Measurements from ENCODE around the gene FOSL1. TPM values are rescaled to one million over a fixed set of nuclear protein-coding genes. Genes with fewer than 3 reads are reported as not detected.

The FOSL1 gene
- total RNA-seq, 1 experiment from 2014 or later: 2.7 TPM

DNA sequence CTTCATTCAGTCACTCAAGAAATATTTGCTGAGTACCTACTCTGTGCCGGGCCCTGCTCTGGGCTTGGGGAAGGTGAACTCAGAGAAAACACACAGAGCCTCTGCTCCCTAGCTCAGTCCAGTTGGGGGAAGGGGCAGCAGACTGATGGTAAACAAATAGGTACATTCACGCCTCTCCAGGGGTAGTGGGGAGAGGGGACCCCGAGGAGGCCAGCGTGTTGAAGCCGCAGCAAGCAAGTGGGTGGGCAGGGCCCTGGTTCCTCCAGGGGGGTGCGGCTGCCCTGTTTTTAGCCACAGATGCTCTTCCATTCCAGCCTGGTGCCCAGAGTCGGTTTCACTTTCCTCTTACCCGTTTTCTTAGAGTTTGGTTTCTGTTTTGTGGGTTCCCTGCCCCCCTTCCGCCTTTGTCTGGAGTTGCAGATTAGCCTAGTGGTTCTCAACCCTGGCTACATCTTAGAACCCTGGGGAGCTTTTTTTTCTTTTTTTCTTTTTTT lies 27.8 kb upstream of the FOSL1 start:
- H3K27ac Mint-ChIP-seq (ENCODE audit: unreplicated experiment): no peak overlapping the region

DNA sequence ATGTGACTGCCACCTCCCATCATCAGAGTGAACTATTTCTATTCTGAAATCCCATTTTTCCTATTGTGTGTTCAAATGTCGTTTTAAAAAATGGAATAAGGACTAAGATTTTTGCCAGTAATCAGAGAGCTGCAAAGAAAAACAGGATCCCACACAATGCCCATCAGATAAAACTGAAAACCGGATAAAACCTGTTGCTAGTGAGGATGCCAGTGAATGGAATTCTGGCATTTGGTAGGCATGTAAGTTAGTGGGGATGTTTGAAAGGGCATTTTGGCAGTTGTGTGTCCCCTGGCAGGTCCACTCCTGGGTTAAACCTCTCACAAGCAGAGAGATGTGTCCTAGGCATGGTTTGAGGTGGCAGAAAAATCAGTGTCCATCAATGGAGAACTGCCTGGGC lies 25.2 kb upstream of the FOSL1 start:
- TF ChIP-seq CTCF (IDR thresholded peaks at IDR 0.05; ENCODE audit: insufficient read depth in 1 of 2, low read depth in 1 of 2, low read length in 1 of 2, severe bottlenecking in 1 of 2, unreplicated experiment in 1 of 2): no peak
- H3K36me3 ChIP-seq (ENCODE audit: control insufficient read depth, insufficient read depth, low read length): no peaks in the 10 kb centered on the region; the same call in 1 of the 2 replicates
- H3K4me3 ChIP-seq (ENCODE audit: low read depth, low read length): no peak overlapping the region
- POLR2A ChIA-PET: no interaction called here
- H3K4me3 Mint-ChIP-seq (ENCODE audit: unreplicated experiment): no peak overlapping the region
- no peak for DNase-seq
- H3K9me3 Mint-ChIP-seq (ENCODE audit: unreplicated experiment): no peaks in the 10 kb centered on the region
- intact Hi-C loops (cut with micrococcal nuclease; ENCODE audit: unreplicated experiment): no loop called here
- H3K4me1 ChIP-seq: peaks cover 2% of the 10 kb centered on the region; the same call in 1 of the 2 replicates
- peaks cover 18% of the 10 kb centered on the region for H3K36me3 Mint-ChIP-seq (ENCODE audit: insufficient read depth, unreplicated experiment)
- no peaks in the 10 kb centered on the region for H3K27me3 Mint-ChIP-seq (ENCODE audit: insufficient read depth, unreplicated experiment)
- no peaks in the 10 kb centered on the region for H3K4me1 Mint-ChIP-seq (ENCODE audit: low read depth, unreplicated experiment)
- no TSS peak for BruUV-seq (replicated peaks)
- H3K27me3 ChIP-seq (replicated peaks; ENCODE audit: control insufficient read depth, insufficient read depth, low read length): no peaks in the 10 kb centered on the region
- no peak overlapping the region for H3K27ac Mint-ChIP-seq (ENCODE audit: unreplicated experiment)
- CTCF ChIA-PET: no interaction called here
- no peaks in the 10 kb centered on the region for H3K9me3 ChIP-seq

More for the DNA sequence above, 27.8 kb upstream of the FOSL1 start:
- no peak overlapping the region for H3K4me3 ChIP-seq (ENCODE audit: low read depth, low read length)
- ChIA-PET POLR2A (no interaction called here), CTCF (no interaction called here)
- DNase-seq: no peak
- H3K4me3 Mint-ChIP-seq (ENCODE audit: unreplicated experiment): no peak overlapping the region
- TF ChIP-seq CTCF (IDR thresholded peaks at IDR 0.05; ENCODE audit: insufficient read depth in 1 of 2, low read depth in 1 of 2, low read length in 1 of 2, severe bottlenecking in 1 of 2, unreplicated experiment in 1 of 2): no peak
- H3K27me3 ChIP-seq (replicated peaks; ENCODE audit: control insufficient read depth, insufficient read depth, low read length): no peaks in the 10 kb centered on the region
- H3K27me3 Mint-ChIP-seq (ENCODE audit: insufficient read depth, unreplicated experiment): no peaks in the 10 kb centered on the region
- BruUV-seq (replicated peaks): no TSS peak
- H3K4me1 Mint-ChIP-seq (ENCODE audit: low read depth, unreplicated experiment): no peaks in the 10 kb centered on the region
- no peaks in the 10 kb centered on the region for H3K9me3 Mint-ChIP-seq (ENCODE audit: unreplicated experiment)
- no peaks in the 10 kb centered on the region for H3K4me1 ChIP-seq
- H3K36me3 Mint-ChIP-seq (ENCODE audit: insufficient read depth, unreplicated experiment): peaks cover 6% of the 10 kb centered on the region
- intact Hi-C loops (cut with micrococcal nuclease; ENCODE audit: unreplicated experiment): no loop called here
- H3K9me3 ChIP-seq: no peaks in the 10 kb centered on the region
- H3K36me3 ChIP-seq (ENCODE audit: control insufficient read depth, insufficient read depth, low read length): no peaks in the 10 kb centered on the region

- POLR2A ChIA-PET: no interaction called here
- intact Hi-C loops (cut with micrococcal nuclease; ENCODE audit: unreplicated experiment): no loop called here
- Histone ChIP-seq H3K36me3 (ENCODE audit: control insufficient read depth, insufficient read depth, low read length) (no peaks in the 10 kb centered on the region; the same call in 1 of the 2 replicates), H3K4me3 (ENCODE audit: low read depth, low read length) (no peak overlapping the region), H3K9me3 (no peaks in the 10 kb centered on the region), H3K27me3 (replicated peaks; ENCODE audit: control insufficient read depth, insufficient read depth, low read length) (no peaks in the 10 kb centered on the region), H3K4me1 (peaks cover 12% of the 10 kb centered on the region; the same call in 1 of the 2 replicates)
- H3K27me3 Mint-ChIP-seq (ENCODE audit: insufficient read depth, unreplicated experiment): no peaks in the 10 kb centered on the region
- BruUV-seq (replicated peaks): no TSS peak
- H3K36me3 Mint-ChIP-seq (ENCODE audit: insufficient read depth, unreplicated experiment): peaks cover 25% of the 10 kb centered on the region
- TF ChIP-seq CTCF (IDR thresholded peaks at IDR 0.05; ENCODE audit: insufficient read depth in 1 of 2, low read depth in 1 of 2, low read length in 1 of 2, severe bottlenecking in 1 of 2, unreplicated experiment in 1 of 2): no peak
- H3K4me3 Mint-ChIP-seq (ENCODE audit: unreplicated experiment): no peak overlapping the region
- H3K9me3 Mint-ChIP-seq (ENCODE audit: unreplicated experiment): no peaks in the 10 kb centered on the region
- no peaks in the 10 kb centered on the region for H3K4me1 Mint-ChIP-seq (ENCODE audit: low read depth, unreplicated experiment)
- no peak overlapping the region for H3K27ac Mint-ChIP-seq (ENCODE audit: unreplicated experiment)
- no peak for DNase-seq
- CTCF ChIA-PET: interaction anchor here (1.1 kb wide), 1 partner anchor 34 kb away, joined by 3 read pairs; the partner anchor contains the start of gene FIBP
Observed at GRCh38 chr11:65922565-65922964, 22.4 kb upstream of the FOSL1 start.

Measured in Caco-2 (cell line).